ENCODE results near the gene TUBA4A.
"Not testable (repeated sequence)": the region's sequence is repeated elsewhere in the genome, so short reads cannot be mapped to it uniquely, and the experiment has no call there.

TUBA4A gene

GRCh38 chr2:219253753-219254589 lies at the start of gene TUBA4A:
Gene TUBA4A, minus strand, starts transcription at chr2:219253918. Its CDS starts 60 bp downstream, at chr2:219253858.
- DNase-seq (ENCODE audit: low read depth) = peak; percentile 71

DNA sequence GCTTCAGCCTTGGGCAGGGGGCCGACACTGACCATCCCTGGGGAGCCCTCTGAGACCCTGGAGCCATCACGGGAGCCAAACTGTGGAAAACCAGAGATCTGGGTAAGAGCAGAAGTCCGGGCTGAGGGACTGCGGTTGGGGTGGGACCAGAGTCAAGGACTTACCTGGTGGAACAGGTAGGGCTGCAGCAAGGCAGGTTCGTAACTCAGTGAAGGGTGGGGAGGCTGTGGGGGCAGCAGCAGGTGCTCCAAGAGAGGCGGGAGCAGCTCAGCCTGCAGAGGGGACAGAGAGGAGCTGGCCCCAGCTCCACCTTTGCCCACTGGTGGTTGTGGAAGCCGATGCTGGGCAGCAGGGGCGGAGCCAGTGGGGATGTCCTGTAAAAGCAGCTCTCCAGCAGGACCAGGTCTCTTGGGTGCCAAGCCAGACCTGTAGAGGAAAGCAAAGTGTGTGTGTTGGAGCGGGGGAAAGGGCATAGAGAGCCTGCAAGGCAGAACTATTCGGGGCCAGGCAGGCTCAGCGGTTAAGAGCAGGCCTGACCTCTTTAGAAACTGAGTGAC lies 48.8 kb upstream of the TUBA4A start:
- DNase-seq (ENCODE audit: low read depth) = no peak

DNA sequence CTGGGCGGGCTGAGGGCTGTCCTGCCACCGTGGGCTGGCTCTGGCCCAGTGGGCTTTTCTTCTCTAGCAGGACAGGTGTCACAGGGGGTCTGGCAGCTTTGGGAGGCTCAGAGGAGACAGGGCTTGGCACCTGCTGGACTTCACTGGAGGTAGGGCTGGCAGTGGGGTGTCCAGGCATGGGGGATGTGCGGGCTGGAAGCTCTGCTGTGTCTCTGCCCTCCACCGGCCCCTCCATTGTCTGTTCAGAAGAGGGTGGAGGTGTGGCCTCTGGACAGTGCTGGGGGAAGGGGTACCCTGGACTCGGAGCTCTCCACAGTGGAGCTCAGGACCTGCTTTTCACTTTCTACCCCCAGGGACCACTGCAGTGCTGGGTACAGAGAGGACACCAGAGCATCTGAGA lies 46.3 kb upstream of the TUBA4A start:
- no peak for DNase-seq (ENCODE audit: low read depth)

DNA sequence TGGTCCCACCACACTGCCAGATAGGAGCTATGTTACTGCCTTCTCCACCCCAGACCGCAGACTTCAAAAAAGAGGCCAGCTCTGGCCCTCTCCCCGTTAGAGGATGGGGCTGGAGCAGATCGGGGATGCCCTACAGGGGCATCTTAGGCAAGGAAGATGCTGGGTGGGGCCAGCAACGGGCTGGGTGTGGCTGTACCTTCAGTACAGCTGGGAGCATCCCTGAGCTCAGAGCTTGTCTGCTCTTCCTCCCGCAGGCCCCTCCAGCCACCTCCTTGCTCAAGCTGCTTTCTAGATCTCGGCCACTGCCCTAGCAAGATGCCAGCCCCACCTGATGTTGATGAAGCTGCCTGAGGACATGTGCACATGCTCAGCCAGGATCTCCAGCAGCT lies 45.6 kb upstream of the TUBA4A start:
- no peak for DNase-seq (ENCODE audit: low read depth)

DNA sequence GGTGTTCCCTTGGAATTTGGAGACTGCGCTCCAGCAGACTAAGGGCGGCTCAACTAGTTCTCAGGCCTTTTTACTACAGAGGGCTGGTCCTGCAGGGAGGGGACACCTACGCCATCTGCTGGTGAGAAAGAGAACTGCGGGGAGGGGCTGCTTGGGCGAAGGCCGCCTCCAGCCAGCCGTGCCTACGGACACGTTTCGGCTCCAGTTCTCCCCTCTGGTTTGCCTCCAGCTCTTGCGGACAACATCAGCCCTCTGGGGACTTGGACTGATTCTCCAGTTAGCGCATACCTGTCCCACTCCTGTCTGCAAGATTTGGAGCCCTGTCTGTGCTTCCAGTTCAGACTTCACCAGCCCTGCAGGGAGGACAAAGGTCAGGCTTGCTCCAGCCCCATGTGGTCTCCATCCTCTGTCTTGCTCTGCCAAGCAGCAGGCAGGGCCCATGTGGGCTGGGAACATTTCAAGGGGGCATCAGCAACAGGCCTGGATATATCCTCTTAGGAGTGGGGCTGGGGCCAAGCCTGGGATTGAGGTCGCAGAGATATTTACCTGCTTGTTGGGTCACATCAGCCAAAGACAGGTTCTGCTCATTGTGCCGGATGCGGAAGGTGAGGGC lies 45.1 kb upstream of the TUBA4A start:
- peak; percentile 83 for DNase-seq (ENCODE audit: low read depth)

DNA sequence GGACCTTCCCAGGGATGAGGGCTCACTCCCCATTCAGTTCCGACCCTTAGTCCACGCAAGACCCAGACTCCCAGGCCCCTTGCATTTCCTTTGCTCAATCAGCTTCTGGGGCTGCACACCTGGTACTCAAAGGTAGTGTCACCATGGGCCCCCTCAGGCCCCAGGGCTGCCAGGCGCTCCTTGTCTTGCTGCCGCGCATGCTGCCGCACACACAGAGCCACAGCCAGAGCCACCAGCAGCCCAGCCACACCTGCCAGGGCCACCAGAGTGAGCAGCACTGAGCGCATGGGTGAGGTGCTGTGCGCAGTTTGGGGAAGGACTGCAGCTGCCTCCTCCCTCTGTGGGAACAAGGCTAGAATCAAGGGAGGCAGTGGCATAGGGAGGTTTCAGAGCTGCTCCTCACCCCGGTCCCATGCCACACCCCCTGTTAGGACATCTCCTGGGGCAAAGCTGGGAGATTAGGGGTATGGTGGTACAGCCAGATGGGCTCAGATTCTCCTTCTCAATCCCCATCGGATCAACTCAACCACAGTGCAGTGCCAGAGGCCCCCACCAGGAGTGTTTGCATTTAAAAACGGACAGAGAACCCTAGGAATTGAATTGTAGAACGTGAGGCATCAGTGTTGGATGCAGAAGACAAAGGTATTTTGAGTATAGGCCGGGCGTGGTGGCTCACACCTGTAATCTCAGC lies 44.2 kb upstream of the TUBA4A start:
- DNase-seq (ENCODE audit: low read depth) = no peak

DNA sequence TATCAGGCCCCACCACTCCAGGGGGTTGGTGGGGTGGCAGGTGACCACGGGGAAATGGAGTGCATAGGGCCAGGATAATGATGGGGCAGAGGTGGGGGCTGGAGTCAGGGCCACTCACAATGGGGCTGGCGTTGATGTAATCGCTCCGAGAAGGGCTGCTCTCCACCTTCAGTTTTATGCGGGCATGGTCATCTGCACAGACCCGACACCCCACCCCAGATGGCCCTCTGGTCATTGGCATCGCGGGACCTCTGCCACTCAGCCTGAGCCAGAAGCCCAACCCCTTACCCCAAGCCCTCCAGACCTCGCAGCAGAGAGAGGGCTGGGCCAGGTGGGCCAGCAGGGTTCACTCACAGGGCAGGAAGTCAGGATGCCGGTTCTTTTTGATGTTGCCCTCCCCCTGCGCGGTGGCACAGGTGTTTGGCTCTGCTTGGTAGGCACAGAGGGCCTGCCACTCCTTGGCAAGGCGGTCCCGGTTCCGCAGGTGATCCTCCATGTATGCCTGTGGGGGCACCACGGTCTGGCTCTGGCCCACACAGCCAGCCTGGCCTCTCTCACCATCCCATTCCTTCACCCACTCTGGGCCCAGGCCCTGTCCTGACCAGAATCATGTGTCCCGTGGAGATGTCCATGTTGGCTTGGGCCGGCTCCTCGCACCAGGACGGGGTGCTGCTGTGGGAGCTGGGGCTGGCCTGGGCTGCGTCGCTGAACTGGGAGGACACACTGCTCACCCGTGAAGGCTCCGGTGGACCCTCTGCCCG lies 43.1 kb upstream of the TUBA4A start:
- DNase-seq (ENCODE audit: low read depth) = no peak

DNA sequence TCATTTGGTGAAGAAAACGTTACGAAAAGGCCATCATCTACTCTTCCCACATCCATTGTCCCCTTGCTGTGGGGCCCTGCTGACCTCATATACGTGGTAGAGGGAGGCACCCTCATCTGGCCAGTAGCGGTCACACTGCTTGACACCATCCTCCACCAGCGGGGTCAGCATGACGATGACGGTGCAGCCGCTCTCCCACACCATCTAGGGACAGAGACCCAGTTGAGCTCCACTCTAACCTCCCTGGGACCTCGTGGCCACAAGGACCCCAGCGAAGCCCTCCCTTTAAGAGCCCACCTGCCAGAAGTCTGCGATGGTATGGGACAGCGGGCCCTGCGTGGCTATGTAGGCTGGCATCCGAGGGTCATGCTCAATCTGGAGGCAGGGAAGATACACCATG lies 42.4 kb upstream of the TUBA4A start:
- DNase-seq (ENCODE audit: low read depth) = no peak

DNA sequence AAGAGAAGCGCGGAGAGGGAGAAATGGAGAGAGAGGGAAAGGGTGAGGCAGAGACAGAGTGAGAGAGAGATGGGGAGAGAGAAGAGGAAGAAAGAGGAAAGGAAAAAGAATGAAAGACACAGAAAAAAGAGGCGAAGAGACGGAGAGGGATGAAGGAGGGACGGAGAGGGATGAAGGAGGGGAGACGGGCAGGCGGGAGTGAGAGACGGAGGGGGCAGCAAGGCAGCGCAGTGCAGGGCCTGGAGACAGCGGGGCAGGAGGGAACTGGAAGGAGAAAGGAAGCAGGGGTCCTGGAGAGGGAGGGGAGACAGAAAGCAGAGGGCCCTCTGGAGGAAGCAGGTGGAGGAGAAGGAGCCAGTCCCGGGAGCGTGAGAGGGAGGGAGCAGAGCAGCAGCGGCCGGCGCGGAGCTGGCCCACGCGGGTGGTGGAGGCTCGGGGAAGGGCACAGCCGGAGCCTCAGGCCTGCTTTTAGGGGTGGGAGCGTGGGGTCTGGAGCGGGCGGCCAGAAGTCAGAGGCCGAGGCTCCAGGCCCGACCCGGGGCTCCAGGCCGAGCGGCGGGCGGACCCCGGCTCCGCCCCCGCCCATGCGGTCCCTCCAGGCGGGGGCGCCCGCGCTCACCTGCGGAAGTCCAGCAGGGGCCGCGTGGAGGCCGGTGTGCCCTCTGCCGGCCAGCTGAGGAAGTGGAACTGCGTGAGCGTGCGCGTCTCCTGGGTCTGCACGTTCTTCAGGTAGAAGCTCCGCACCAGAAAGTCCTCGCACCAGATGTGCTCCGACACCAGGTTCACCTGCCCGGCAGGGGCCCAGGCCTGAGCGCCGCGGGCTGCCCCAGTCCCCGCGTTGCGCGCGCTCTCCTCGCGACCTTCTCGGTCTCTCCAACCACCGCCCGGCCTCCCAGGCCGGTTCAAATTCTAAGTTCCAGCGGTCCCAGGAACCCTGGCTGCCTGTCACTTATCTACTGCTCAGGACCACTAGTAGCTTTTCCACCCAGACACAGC lies 40.9 kb upstream of the TUBA4A start:
- peak; percentile 77 for DNase-seq (ENCODE audit: low read depth)

GRCh38 chr2:219293736-219294231 lies 40.1 kb upstream of the TUBA4A start:
- no peak for DNase-seq (ENCODE audit: low read depth)

GRCh38 chr2:219292616-219293015 lies 38.9 kb upstream of the TUBA4A start:
- no peak for DNase-seq (ENCODE audit: low read depth)

DNA sequence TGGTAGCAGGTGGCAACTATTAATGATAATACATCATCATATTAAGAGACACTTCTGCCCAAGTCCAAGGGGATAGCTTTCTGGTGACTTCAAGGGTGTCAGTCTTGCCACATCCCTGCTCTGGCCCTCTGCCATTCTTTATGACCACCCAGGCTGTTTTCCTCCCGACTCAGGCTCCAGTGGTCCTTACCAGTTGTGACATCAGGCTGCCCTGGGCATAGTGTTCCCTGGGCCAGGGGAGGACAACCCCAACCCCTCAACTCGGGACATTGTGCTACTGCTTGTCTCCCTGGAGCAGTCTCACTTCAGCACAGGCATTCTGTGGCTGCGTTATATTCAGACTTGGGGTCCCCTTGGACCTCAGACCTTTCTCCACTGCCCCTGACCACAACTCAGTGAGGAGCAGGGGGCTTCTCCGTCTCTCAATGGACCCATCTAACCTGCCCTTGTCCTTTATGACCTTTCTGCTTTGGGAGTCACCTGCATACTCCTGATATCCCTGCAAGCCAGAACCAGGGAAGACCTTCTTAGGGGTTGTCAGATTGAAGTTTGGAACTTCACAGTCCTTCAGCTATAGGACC lies 38.3 kb upstream of the TUBA4A start:
- DNase-seq (ENCODE audit: low read depth) = no peak

DNA sequence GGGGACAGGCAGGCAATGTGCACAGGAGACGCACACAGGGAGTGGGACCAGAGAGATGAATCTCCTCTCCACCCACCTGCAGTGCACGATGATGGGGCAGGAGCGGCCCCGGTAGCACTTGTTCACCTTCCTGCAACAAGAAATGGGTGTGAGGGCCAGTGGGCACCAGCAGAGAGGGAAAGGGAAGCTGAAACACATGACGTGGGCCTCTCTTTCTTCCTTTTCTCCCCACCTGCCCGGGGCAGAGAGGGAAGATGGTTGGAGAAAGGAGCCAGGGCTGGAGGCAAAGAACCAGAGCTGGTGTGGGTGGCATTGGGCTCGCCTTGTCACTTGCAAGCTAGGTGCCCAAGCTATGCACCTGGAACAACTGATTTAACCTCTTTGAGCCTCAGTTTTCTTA lies 37.7 kb upstream of the TUBA4A start:
- DNase-seq (ENCODE audit: low read depth) = no peak

- DNase-seq (ENCODE audit: low read depth) = no peak
These were observed 36.9 kb upstream of the TUBA4A start for GRCh38 chr2:219290381-219291171.

DNA sequence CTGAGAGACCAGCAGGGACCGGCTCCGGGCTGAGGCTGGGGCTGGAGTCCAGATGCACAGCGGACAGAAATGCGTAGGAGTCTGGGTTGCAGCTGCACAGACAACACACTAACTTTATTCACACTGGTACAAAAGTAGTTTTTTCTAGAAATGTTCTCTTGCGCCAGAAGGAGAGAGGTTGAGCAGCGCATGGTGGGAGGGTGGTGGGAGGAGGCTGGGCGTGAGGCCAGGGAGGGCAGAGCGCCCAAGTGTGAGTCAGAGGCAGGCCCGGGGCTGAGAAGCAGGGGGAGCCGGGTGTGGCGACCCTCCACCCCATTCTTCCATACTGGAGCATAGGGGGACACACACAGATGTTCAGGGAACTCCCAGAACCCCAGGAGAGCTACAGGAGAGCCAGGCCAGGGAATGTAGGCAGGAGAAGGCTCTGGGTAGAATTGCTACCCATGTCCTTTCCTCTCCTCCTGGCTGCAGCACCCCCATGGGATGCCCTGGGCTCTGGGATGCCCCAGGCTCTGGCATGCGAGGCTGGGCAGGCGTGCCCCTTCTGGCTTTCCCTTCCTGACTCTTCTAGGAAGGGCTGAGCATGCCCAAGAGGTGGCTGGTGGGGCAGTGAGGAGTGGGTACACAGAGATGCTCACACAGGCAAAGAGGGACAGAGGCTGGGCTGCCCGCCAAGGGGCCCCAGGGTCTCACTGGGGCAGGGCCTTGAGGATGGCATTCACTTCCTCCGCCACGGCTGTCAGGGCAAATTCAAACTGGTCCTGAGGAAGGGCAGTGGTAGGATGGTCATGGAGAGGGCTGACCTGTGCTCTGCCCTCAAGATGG lies 36.0 kb upstream of the TUBA4A start:
- no peak for DNase-seq (ENCODE audit: low read depth)

GRCh38 chr2:219289195-219289536 lies 35.4 kb upstream of the TUBA4A start:
- no peak for DNase-seq (ENCODE audit: low read depth)

GRCh38 chr2:219287580-219288265 lies 34.0 kb upstream of the TUBA4A start:
- no peak for DNase-seq (ENCODE audit: low read depth)

DNA sequence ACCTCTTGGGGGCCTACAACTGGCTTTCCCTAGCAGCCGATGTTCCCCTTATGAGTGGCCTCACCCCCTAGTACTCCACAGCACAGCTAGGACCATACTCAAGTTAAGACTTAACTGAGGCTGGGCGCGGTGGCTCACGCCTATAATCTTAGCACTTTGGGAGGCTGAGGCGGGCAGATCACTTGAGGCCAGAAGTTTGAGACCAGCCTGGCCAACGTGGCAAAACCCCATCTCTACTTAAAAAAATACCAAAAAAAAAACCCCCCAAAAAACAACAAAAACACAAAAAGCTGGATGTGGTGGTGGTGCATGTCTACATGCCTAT lies 33.4 kb upstream of the TUBA4A start:
- not testable (repeated sequence) for DNase-seq (ENCODE audit: low read depth)
